ENCODE results near the gene MALL.
"Not testable (repeated sequence)": the region's sequence is repeated elsewhere in the genome, so short reads cannot be mapped to it uniquely, and the experiment has no call there.

MALL gene

GRCh38 chr2:110097506-110098220 is 18.0 kb downstream of the MALL start:
- DNase-seq, result no peak

DNA sequence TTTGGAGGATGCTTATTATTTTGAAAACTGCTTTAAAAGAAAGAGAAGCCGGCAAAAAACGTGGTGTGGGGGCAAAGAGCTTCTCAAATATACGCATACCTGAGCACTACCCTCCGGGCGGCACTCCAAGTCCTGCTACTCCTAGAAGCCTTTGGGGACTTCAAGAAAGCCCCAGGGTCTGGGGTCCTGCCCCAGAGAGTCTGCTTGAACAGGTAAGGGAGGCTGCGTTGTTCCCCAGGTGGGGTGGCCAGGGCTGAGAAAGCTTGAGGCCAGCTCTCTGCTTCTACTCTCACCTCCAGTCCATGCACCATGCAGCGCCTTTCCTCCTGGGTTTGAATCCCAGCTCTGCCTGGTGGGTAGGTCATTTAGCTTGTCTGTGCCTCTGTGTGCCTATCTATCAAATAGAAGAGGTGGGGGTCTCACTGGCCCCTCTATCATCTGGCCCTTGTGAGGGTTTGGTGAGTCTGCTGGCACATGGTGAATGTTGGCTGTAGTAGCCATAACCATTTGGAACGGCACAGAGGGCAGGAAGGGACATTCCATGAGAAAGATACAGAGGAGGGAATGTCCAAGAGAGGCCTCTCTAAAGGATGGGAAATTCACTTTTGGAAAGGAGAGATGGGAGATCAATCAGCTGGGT is 19.5 kb downstream of the MALL start:
- no peak for DNase-seq

- DNase-seq, result not testable (repeated sequence)
These were observed 20.6 kb downstream of the MALL start for GRCh38 chr2:110094884-110095534.

GRCh38 chr2:110093924-110094323 is 21.7 kb downstream of the MALL start:
- not testable (repeated sequence) for DNase-seq

DNA sequence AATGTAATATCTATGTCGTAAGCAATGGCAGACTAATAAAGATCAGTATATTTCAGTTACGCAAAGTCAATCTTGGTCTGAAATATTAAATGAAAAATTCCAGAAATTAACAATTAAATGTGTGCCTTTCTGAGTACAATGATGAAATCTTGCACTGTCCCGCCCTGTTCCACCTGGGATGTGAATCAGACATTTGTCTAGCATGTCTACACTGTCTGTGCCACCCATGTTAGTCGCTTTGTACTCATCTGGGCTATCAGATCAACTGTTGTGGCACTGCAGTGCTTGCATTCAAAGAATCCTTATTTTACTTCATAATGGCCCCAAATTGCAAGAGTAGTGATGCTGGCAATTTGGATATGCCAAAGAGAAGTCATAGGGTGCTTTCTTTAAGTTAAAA is 25.5 kb downstream of the MALL start:
- not testable (repeated sequence) for DNase-seq

DNA sequence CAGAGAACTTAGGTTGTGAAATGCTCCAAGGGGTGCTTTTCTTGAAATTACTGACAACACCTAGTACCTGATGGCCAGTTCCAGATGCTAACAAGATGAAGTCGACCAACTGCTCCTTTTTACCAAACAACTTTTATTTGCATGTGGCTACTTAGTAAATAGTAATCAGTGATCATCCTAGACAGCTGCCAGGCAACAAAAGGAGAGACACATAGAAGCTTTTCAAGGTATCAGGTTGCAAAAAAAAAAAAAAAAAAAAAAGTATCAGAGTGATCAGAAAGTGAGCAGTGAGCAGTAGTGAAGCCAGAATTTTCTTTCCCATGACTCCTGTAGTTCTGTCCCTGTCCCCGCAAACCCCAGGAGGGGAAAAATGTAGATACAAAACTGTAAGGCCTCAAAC is 31.9 kb downstream of the MALL start:
- not testable (repeated sequence) for DNase-seq

GRCh38 chr2:110083162-110083561 is 32.5 kb downstream of the MALL start:
- not testable (repeated sequence) for DNase-seq

DNA sequence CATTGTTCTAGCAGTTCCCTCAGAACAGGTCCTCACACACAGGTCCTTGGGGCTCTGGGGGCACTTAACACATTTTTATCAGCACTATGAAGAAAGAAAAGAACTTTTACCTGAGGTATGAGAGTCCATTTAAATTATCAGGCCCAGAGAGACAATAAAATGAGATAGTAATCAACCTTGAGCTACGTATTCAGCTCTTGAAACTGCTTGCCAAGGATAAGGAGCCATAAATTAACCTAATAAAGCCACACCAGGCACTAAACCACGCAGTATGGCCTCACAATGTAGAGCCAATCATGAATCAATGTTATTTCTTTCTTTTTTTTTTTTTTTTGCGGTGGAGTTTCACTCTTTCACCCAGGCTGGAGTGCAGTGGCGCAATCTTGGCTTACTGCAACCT is 37.5 kb downstream of the MALL start:
- DNase-seq, result not testable (repeated sequence)

DNA sequence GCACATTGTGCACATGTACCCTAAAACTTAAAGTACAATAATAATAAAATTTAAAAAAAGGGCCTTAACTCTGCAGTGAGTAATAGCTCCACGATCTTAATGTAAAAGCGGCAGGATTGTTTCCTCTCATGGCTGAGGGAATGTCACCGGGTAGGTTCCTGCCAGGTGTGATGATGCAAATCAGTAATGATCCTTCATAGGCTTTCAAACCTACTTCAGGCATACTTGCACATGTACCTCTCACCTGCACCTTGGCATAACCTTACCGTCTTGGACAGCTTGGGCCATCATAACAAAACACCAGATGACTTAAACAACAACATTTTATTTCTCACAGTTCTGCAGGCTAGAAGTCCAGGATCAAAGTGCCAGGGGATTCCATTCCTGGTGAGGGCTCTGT is 39.7 kb downstream of the MALL start:
- not testable (repeated sequence) for DNase-seq

DNA sequence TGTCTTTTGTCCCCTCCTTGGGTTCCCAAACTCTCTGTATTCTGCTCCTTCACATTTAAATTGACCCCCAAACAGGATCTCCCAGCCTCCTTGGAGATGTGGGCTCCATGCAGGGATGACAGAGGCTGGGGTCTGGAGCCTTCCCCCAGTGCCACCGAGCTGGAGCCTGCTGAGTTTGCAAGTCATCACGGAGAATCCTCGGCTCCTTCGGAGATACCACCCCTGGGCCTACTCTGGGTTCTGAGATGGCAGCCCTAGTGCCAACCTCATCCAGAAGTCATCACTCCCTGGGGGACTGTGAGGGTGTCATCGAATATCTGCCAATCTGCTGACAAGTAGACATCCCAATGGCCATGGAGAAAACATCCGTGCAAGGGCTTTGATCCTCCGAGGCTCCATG is 45.8 kb downstream of the MALL start:
- DNase-seq, result not testable (repeated sequence)

DNA sequence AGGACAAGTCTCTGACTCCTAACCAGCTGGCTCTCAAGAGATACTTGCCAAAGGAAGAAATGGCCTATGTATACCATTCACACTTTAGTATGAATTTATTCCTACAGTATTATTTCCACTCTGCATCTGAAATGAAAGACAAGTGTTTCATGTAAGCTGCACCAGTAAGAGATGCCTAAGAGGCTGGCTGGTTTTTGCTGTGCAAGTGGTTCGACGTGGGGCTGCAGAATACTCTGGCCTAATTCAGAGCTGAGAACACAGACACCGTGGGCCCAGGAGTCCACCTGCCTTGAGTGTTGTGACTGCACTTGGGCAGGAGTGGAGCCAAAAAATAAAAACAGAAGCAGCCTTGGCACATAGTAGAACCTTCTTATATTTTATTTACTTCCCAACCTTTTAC is 47.5 kb downstream of the MALL start:
- DNase-seq, result not testable (repeated sequence)

DNA sequence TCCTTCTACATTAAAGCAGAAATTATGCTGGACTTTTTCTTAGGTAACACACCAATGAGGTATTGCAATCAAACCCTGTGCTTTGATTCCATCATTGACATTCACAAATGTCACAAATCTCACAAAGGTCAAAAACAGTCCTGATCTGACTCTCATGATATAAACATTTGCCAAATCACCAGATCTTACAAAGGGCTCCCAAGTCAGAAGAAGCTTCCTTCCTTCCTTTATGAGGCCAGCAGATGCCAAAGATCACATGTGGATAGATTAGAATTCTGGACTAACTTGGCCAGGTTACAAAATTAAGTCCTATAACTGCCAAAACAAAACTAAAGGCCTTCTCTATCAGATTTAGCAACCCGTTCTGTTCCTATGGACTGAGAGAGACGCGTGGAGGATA is 53.3 kb downstream of the MALL start:
- DNase-seq, result not testable (repeated sequence)

DNA sequence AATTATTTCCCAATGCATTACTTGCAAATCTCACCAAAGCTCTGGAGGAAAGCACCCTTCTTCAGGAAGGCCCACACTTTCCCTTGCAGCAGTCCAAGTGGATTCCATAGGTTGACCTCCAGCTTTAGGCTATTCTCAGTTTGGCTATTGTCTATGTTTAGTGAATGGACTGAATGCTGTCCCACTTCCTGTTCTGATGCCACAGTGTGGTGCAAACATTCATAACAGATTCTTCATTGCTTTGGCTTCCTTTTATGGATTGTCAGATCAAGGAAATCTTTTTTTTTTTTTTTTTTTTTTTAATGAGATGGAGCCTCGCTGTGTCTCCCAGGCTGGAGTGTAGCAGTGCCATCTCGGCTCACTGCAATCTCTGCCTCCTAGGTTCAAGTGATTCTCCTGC is 55.1 kb downstream of the MALL start:
- DNase-seq, result not testable (repeated sequence)

DNA sequence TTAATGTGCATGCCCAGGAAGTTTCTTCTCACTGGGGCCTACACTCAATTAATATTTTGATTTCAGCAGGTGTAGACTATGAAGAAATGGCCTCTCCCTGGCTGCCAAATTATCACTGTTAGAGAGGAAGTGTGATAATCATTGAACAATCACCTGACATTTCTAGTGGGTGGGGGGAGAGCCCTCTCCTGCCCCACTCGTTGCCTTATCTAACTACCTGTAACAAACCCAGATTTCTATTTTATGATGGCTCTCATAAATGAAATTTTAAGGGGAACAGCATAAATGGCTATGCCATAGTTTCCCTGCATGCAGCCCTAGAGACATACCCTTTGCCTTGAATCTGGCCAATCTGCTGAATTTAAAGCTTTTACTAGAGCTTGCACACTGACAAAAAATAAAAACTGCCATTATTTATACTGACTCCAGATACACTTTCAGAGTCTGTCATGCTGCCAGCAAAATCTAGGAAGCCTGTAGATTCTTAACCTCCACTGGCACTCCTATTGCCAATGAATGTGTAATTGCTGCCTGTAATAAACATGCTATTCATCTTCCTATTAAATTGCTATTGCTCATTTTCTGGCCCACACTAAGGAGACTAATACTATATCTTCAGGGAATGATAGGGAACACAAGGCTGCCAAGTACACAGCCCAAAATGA is 55.8 kb downstream of the MALL start:
- DNase-seq, result not testable (repeated sequence)

DNA sequence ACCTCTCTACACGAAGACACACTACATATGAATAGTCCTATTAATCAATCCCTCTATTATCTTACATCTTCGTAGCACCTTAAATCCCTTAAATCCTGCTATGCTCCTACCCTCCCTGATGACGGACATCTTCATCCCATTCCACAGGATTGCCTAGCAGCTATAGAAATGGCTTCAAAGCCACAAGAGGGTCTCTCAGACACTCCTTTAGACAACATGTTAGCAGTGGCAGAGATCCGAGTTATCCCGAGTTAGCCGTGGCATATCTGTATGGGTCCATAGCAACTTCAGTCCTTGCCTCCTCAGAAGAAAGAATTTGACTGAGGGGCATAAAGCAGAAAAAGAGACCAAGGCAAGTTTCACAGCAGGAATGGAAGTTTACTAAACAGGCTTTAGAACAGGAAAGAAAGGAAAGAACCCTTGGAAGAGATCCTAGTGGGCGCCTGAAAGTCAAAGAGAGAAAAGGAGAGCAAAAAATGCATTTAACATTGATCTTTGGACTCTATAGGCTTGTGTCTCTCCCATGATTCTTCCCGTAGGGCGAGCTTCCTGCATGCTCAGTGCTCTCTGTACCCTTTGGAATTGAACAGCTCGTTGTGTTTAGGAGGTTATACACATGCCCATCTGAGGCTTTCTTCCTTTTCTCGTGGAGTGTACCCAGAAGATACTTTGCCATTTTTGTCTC is 56.5 kb downstream of the MALL start:
- DNase-seq, result not testable (repeated sequence)

- DNase-seq, result not testable (repeated sequence)
These were observed 57.6 kb downstream of the MALL start for GRCh38 chr2:110058034-110058433.

- not testable (repeated sequence) for DNase-seq
These were observed 59.7 kb downstream of the MALL start for GRCh38 chr2:110055819-110056408.

DNA sequence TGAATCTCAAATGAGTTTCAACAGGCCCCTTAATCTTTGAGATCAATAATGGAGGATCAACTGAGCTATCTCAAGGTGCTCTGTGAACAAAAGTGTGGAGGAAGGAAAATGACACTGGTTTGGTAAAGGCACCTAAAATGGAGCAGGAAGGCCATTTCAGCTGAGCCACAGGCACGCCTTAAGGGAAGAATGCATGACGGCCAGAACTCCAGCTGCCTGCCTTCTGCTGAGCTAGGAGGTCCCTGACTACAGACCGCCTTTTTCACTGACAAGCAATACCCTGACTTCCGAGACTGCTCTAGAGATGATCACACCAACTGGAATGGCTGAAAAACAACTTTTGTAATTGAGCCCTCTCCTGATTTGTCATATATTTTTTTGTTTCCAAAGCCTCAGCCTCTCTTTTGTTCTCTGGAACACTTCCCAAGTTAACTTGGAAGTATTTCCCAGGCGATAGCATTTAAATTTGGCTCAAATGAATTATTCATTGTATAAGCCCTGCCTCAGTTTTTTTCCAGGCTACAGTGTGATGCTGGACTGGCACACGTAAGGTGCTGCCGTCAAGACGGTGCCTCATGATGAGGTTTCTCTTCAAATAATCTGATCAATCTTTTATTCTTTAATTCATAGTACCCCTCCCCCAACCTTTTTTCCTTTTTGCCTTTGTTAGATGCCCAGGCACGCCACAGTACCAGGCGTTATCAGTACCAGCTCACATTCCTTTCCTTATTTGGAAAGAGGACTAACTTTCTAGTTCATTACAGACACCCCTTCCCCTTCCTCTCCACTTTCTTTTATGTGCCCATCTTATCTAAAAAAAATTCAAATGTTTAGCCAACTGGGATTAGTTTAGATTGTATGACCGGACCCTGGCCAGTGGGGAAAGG is 60.9 kb downstream of the MALL start:
- peak; percentile 0 for DNase-seq

DNA sequence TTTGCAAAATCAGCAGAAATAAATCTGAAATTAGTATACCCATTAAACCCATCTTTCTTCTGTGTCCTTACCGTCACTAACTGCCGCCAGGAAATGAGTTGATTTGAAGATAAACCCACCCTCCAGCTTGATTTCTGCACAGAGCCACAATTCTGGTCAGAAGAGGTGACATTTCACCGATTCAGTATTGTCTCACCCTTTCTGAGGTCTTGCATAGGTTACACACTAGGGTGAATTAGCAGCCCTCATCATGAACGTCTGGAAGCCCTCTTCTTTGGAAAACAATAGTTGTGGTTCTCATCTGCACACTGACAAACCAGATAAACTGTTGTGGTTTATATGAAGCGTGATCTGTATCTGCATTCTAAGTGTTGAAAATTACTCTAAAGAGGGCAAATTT is 61.9 kb downstream of the MALL start:
- not testable (repeated sequence) for DNase-seq

- not testable (repeated sequence) for DNase-seq
These were observed 63.5 kb downstream of the MALL start for GRCh38 chr2:110052166-110052565.

GRCh38 chr2:110050222-110050621 is 65.4 kb downstream of the MALL start:
- not testable (repeated sequence) for DNase-seq

Measured in hematopoietic multipotent progenitor cell treated with erythropoietin and hydrocortisone succinate and interleukin-3 and kit ligand, for 4 days (in vitro differentiated cells).